ENCODE measurements around the gene BTBD9. TPM values are rescaled to one million over a fixed set of nuclear protein-coding genes. Genes with fewer than 3 reads are reported as not detected.

Gene BTBD9
- total and polyA plus RNA-seq, 9 of the 15 experiments (the other 6 are each of a cell fraction or from before 2014, with no cell fraction given): 0.08 to 1.6 (median 0.58) TPM

- Histone ChIP-seq H3K4me1 (replicated peaks in 1 of 2; ENCODE audit: control insufficient read depth in 2 of 2, insufficient read depth in 2 of 2, low read length in 2 of 2) (no peaks in the 10 kb centered on the region), H3K36me3 (ENCODE audit: control insufficient read depth, insufficient read depth, low read length) (no peaks in the 10 kb centered on the region), H2AFZ (ENCODE audit: low read depth, low read length) (no peak overlapping the region), H3K9ac (ENCODE audit: insufficient read depth in 1 of 2, low read depth in 2 of 2, low read length in 2 of 2) (no peak overlapping the region), H3K4me2 (ENCODE audit: insufficient read depth, low read length) (no peak overlapping the region), H3K79me2 (ENCODE audit: control insufficient read depth, insufficient read depth, low read length) (no peaks in the 10 kb centered on the region), H3K4me3 (no peak overlapping the region), H4K20me1 (replicated peaks; ENCODE audit: control insufficient read depth, insufficient read depth, low read length) (no peaks in the 10 kb centered on the region), H3K27ac (ENCODE audit: extremely low read depth, low read depth, low read length) (no peak overlapping the region), H3K9me1 (ENCODE audit: control insufficient read depth, insufficient read depth, low read length) (no peaks in the 10 kb centered on the region), H3K9me3 (replicated peaks; ENCODE audit: control insufficient read depth, insufficient read depth, low read depth, low read length) (no peaks in the 10 kb centered on the region), H3K27me3 (ENCODE audit: control insufficient read depth in 2 of 2, insufficient read depth in 2 of 2, low read length in 2 of 2) (peaks cover 7 to 11% of the 10 kb centered on the region in 2 experiments; a peak in 2 of 5 replicates)
- POLR2A ChIA-PET: no interaction called here
- ATAC-seq (no peak), DNase-seq (ENCODE audit: extremely low read depth in 1 of 4, low spot score in 3 of 4) (no peak), FAIRE-seq (no peak)
- CTCF ChIA-PET (ENCODE audit: low intra/inter-chr PET ratio): no interaction called here
- intact Hi-C loops (cut with micrococcal nuclease): no loop called here
- BruUV-seq (replicated peaks): no TSS peak
- in situ Hi-C loops (cut with MboI): no loop called here
- TF ChIP-seq PHTF2 (CRISPR knock-in tag; IDR thresholded peaks at IDR 0.05): no peak
- TF ChIP-seq MEF2A (IDR thresholded peaks at IDR 0.05; ENCODE audit: control insufficient read depth, low read depth, low read length): no peak
- no peak for TF ChIP-seq MED1 (CRISPR knock-in tag; IDR thresholded peaks at IDR 0.05; ENCODE audit: borderline replicate concordance)
- no peak for TF ChIP-seq ZNF57 (CRISPR knock-in tag; IDR thresholded peaks at IDR 0.05)
- no peak for TF ChIP-seq ETV5 (CRISPR knock-in tag; IDR thresholded peaks at IDR 0.05; ENCODE audit: low read depth)
- no peak for TF ChIP-seq NCOA4 (IDR thresholded peaks at IDR 0.05; ENCODE audit: partially characterized antibody)
- no peak for TF ChIP-seq E2F1 (CRISPR knock-in tag; IDR thresholded peaks at IDR 0.05)
- TF ChIP-seq AFF4 (CRISPR knock-in tag; IDR thresholded peaks at IDR 0.05): no peak
- TF ChIP-seq NR1H2 (CRISPR knock-in tag; IDR thresholded peaks at IDR 0.05): no peak
- no peak for TF ChIP-seq FOXA1 (IDR thresholded peaks at IDR 0.05; ENCODE audit: borderline replicate concordance)
- no peak for TF ChIP-seq ZBTB49 (CRISPR knock-in tag; IDR thresholded peaks at IDR 0.05; ENCODE audit: borderline replicate concordance)
- no peak for TF ChIP-seq RFX5 (IDR thresholded peaks at IDR 0.05; ENCODE audit: low read depth, low read length)
- no peak for TF ChIP-seq NFXL1 (CRISPR knock-in tag; IDR thresholded peaks at IDR 0.05)
Observed at GRCh38 chr6:38518511-38519304, 121.0 kb downstream of the BTBD9 start.
